ENCODE data around the gene VAMP1.
A peak's percentile ranks its signal among the peaks of the same experiment; 100 is the strongest.

VAMP1 gene

DNA sequence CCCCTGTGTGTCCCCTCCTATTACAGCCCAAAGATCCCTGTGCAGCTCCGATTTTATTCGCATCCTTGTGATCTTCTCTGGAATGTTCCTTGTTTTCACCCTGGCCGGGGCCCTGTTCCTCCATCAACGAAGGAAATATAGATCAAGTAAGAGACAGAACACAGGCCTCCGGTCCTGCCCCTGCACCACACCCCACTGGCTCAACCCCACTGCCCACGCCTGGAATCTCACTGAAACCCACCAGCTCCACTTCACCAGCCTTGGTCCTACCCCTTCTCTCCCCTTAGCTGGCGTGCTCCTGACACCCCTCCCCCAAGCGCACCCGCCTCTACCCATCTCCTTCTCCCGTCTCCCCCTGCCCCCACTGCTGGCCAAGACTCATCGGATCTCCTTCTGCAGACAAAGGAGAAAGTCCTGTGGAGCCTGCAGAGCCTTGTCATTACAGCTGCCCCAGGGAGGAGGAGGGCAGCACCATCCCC lies 19.6 kb downstream of the VAMP1 start:
- peak overlapping the region; percentile 54 for H3K4me3 ChIP-seq (ENCODE audit: low read depth, low read length)
- TF ChIP-seq, protein P1, sequence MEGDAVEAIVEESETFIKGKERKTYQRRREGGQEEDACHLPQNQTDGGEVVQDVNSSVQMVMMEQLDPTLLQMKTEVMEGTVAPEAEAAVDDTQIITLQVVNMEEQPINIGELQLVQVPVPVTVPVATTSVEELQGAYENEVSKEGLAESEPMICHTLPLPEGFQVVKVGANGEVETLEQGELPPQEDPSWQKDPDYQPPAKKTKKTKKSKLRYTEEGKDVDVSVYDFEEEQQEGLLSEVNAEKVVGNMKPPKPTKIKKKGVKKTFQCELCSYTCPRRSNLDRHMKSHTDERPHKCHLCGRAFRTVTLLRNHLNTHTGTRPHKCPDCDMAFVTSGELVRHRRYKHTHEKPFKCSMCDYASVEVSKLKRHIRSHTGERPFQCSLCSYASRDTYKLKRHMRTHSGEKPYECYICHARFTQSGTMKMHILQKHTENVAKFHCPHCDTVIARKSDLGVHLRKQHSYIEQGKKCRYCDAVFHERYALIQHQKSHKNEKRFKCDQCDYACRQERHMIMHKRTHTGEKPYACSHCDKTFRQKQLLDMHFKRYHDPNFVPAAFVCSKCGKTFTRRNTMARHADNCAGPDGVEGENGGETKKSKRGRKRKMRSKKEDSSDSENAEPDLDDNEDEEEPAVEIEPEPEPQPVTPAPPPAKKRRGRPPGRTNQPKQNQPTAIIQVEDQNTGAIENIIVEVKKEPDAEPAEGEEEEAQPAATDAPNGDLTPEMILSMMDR (IDR thresholded peaks at IDR 0.05; ENCODE audit: low read depth, low read length), result no peak
- no peak for DNase-seq (ENCODE audit: low read depth, low spot score)
- in situ Hi-C loops (cut with HindIII; ENCODE audit: low sequenced_read_pairs), result loop anchor here (25.0 kb wide), 1 partner anchor 139 kb away; the partner anchor contains the start of gene PLEKHG6

DNA sequence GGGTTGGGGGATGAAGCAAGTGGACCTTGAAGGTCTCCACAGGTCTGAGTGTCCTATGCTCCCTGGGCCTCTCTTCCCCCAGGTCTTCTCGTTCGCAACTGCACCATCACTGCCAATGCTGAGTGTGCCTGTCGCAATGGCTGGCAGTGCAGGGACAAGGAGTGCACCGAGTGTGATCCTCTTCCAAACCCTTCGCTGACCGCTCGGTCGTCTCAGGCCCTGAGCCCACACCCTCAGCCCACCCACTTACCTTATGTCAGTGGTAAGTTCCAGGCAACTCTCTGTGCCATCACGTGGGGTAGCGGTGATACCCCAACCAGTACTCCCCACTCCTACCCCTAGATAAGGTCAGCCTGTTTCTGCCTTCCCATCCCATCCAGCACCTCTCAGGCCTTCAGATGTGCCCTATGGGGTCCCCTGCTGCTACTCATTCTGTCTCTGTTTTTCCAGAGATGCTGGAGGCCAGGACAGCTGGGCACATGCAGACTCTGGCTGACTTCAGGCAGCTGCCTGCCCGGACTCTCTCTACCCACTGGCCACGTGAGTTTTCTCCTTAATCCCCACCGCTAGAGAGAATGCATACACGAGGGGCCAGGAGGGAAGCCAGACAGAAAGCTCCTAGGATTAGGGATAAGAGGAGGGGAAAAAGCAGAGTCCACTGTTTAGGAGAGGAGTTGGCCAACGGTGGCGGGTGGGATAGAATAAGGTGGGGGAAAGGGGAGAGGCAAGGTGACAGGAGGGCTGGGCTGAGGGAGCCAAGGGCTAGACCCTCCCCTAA lies 20.2 kb downstream of the VAMP1 start:
- TF ChIP-seq, protein P1 (IDR thresholded peaks at IDR 0.05; ENCODE audit: low read depth, low read length), result no peak
- DNase-seq (ENCODE audit: low read depth, low spot score), result no peak
- H3K4me3 ChIP-seq (ENCODE audit: low read depth, low read length), result no peak overlapping the region
- in situ Hi-C loops (cut with HindIII; ENCODE audit: low sequenced_read_pairs), result loop anchor here (25.0 kb wide), 1 partner anchor 138 kb away; the partner anchor contains the start of gene PLEKHG6

DNA sequence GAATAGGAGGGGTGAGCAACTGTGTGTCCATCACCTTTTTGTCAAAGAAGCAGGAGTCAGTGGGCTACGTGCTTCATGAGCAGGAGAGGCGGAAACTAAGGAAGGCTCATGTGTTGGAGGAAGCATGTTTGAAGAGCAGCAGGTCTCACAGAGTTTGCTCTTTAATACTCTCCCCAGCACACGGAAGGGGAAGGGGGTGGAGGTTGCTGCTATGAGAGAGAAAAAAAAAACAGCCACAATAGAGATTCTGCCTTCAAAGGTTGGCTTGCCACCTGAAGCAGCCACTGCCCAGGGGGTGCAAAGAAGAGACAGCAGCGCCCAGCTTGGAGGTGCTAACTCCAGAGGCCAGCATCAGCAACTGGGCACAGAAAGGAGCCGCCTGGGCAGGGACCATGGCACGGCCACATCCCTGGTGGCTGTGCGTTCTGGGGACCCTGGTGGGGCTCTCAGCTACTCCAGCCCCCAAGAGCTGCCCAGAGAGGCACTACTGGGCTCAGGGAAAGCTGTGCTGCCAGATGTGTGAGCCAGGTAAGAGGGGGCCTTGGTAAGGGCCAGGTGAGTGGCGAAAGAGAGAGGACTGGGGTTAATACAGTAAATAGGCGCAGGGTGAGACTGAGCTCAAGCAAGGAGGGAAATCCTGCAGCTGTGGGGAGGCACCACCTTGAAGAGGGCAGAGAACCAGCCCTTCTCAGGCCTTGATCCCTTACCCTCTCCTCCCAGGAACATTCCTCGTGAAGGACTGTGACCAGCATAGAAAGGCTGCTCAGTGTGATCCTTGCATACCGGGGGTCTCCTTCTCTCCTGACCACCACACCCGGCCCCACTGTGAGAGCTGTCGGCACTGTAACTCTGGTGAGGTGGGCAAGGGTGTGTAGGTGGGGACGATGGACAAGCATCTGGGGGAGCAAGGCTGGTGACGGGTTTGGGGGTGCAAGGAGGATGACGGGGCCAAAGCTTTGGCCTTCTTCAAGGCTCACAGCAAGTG lies 25.5 kb downstream of the VAMP1 start, which contains the start of gene CD27:
Gene CD27, plus strand, starts transcription at position 252 of the 985 bp plus-strand sequence. Its CDS starts 141 bp downstream, at position 393.
- TF ChIP-seq, protein P1 (IDR thresholded peaks at IDR 0.05; ENCODE audit: low read depth, low read length), result no peak
- no peak within 1 kb of the TSS for H3K4me3 ChIP-seq (ENCODE audit: low read depth, low read length)
- no peak for DNase-seq (ENCODE audit: low read depth, low spot score)
- in situ Hi-C loops (cut with HindIII; ENCODE audit: low sequenced_read_pairs), result no loop called here

DNA sequence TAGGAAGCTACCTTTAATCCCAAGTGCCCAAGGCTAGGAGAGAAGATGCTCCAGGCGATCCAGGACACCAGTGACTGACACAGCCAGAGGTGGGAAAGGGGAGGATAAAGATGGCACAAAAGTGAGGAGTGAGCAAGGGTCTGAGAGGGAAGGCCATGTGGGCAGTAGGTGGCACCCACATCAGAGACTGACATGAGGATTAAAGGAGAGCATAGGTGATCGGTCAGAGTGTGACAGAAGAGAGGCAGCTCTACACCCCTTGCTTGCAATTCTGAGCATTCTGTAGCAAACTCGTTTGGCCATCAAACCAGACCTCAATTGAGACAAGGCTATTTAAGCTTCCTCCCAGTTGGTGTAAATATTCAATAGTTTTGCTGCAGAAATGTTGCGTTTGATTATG lies 26.4 kb downstream of the VAMP1 start:
- no peak overlapping the region for H3K4me3 ChIP-seq (ENCODE audit: low read depth, low read length)
- DNase-seq (ENCODE audit: low read depth, low spot score), result no peak
- TF ChIP-seq, protein P1 (IDR thresholded peaks at IDR 0.05; ENCODE audit: low read depth, low read length), result no peak
- in situ Hi-C loops (cut with HindIII; ENCODE audit: low sequenced_read_pairs), result no loop called here

DNA sequence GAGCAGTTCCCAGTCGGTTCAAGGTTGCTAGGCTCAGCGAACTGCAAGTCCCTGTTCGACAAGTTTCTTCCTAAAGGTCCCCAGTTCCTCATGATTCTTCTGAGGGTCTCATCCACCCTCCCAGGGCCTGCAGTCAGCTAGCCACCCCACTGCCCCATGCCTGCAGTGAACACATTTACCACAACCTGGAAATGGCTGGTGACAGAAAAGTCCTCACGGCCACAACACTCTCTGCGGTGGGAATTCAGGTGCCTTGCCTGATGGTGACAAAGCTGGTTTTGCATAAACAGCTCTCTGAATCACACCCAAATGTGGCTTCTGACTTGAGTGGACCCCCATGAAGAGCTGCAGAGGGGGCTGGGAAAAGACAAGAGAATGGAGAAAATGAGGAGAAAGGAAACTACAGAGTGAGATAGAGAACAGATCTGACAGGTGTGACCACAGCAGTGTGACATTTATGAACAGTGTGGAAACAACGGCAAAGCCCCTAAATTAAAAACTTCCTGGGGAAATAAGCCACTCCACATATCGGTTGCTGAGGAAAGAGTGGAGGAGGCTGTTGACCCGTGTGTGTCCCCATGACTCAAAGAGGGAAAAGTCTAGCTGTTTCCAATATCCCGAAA lies 27.0 kb downstream of the VAMP1 start:
- no peak for DNase-seq (ENCODE audit: low read depth, low spot score)
- in situ Hi-C loops (cut with HindIII; ENCODE audit: low sequenced_read_pairs), result no loop called here
- TF ChIP-seq, protein P1 (IDR thresholded peaks at IDR 0.05; ENCODE audit: low read depth, low read length), result no peak
- H3K4me3 ChIP-seq (ENCODE audit: low read depth, low read length), result no peak overlapping the region

DNA sequence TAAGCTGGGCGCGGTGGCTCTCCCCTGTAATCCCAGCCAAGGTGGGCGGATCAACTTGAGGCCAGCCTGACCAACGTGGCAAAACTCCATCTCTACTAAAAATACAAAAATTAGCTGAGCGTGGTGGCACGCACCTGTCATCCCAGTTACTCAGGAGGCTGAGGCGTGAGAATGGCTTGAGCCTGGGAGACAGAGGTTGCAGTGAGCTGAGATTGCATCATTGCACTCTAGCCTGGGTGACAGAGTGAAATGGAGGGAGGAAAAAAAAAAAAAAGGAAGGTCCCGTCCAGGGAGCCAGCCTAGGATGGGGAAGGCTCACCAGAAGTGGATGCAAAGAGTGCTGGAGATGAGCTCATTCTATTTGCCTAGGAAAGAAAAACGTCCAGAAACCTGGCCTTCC lies 27.6 kb downstream of the VAMP1 start:
- no peak overlapping the region for H3K4me3 ChIP-seq (ENCODE audit: low read depth, low read length)
- DNase-seq (ENCODE audit: low read depth, low spot score), result no peak
- in situ Hi-C loops (cut with HindIII; ENCODE audit: low sequenced_read_pairs), result no loop called here
- TF ChIP-seq, protein P1 (IDR thresholded peaks at IDR 0.05; ENCODE audit: low read depth, low read length), result no peak

All from astrocyte of the spinal cord (primary cell).